CD4-positive, alpha-beta T cell treated with Interleukin-4 for 4 hours (primary cell): ENCODE results near the gene FBXO28.

ENCODE experiments used
- DNase-seq: peaks from one replicate; pipeline ENCODE4 v3.0.0-alpha.2; 2020

FBXO28 gene

DNA sequence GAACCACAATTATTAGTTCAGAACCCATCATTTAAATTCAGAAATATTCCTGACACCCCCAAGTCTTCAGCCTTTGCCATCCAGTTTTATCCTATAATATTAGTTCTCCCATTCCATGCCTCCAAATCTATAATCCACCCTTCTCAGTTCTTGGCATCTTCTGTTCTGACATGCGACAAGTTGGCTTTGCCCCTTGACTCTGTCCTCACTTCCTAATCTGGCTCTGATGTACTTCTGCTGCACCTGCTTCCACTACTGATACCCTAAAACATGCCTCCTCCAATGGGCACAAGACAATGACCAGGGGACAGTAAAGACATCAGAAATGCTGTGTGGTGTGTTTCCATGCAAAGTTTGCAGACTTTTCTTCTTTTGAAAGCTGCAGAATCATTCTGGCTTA lies 17.1 kb upstream of the FBXO28 start:
- DNase-seq: no peak

DNA sequence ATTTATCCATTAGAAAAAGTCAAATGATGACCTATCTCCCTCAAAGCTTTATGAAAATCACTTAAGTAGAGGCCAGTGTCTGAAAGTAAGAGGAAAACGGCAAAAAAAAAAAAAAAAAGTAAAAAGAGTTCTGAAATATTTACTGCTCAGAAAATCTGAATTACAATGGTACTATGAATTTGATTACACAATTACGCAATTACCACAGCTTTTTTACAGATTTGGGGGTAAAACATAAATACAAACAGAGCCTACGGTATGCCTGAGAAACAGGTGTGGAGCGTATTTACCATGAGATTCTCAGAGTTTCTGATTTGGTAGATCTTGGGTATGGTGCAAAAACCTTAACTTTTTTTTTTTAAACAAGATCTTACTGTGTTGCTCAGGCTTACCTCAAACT lies 15.9 kb upstream of the FBXO28 start:
- no peak for DNase-seq

DNA sequence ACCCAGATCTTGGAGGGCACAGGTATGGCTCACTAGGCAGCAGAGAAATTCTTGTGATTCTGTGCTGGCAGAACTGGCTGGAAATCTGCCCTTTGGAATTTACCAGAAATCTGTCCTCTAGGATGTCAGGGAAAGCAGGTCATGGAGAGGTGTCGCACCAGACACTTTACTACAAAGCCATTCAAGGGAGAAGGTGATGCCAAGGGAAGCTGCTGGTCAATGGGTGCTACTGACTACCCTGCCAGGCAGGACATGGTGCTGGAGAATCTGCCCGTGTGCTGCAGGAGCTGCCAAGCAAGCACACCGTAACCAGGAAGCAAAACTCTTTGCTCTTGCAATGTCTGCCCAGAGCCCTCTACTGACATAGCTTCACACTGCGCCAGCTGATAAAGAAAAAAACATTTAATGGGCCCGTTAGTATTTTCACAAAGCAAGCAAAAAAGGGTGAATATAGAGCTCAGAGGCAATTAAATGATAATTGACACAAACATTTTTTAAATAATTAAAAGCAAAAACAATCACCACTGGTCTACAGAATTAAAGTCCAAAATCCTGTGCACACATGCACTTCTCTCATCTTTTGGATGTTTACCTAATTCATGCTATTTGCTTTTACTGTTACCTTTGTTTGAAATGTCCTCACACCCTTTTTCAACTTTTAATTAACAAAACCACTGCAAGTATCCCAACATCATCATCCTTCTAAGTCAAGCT lies 7.2 kb upstream of the FBXO28 start:
- DNase-seq: no peak

DNA sequence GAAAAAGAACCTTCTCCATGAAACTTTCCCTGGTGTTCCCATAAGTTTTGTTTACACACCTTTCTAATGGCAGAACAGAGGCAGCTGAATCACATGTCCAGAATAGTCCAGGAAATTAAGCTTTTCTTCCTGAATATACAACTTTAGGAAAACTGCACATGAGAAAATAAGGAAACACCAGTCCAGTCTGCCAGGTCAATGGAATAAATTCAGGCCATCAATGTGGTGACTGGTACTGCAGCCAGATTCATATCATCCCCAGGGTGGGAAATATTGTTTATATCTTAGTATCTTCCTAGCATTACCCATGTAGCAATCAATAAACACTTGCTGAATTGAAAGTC lies 6.7 kb upstream of the FBXO28 start:
- no peak for DNase-seq

DNA sequence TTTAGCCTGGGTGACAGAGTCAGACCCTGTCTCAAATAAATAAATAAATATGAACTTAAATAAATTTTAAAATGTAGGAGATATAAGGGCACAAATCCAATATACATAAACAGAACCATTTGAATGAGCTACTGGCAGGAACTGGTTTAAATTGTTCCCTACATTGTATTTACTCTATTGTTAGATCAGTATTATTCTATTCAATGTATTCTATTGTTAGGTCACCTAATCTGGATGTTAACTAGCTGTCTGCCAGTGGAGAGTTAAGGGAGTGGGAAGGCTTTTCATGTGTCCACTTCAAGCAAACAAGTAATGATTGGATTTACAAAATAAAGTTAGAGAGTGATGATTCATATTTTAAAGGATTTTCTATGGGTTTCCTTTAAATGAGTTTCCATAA lies 4.9 kb upstream of the FBXO28 start:
- DNase-seq: no peak

DNA sequence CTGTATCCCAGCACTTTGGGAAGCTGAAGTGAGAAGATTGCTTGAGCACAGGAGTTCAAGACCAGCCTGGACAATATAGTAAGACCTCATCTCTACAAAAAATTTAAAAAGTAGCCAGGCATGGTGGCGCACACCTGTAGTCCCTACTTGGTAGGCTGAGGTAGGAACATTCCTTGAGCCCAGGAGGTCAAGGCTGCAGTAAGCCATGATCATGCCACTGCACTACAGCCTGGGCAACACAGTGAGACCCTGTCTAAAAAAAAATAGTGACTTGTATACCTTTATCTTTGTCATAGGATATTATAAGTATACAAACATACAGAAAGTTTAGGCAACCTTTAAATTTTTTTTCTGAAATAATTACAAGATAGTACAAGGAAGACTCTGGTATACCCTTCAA lies 3.9 kb upstream of the FBXO28 start:
- no peak for DNase-seq

DNA sequence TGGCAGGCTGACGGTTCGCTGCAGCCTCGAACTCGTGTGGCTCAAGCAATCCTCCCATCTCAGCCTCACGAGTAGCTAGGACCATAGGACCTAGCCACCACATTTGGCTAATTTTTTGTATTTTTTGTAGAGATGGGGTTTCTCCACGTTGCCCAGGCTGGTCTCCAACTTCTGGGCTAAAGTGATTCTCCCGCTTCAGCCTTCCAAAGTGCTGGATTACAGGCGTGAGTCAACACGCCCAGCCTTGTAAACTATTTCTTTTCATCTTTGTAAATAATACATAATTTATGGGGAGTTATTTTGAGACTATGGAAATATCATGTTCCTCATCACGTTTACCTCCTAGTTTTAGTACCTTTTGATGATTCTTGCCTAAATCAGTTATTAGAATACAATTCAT lies 906 bp upstream of the FBXO28 start:
- no peak for DNase-seq

DNA sequence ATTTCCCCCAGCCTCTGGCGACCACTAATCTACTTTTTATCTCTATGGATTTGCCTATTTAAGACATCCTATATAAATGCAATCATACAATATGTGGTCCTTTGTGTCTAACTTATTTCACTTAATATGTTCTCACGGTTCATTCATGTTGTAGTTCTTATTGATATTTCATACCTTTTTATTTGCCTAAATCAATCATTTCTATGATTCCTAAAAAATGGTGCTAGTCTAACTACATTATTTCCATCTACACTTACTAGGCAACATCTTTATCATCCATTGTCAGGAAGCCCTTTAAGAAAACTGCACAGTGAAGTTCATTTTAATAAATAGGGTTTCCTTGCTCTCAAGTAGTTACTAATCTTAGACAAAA lies 380 bp upstream of the FBXO28 start:
- DNase-seq: no peak

DNA sequence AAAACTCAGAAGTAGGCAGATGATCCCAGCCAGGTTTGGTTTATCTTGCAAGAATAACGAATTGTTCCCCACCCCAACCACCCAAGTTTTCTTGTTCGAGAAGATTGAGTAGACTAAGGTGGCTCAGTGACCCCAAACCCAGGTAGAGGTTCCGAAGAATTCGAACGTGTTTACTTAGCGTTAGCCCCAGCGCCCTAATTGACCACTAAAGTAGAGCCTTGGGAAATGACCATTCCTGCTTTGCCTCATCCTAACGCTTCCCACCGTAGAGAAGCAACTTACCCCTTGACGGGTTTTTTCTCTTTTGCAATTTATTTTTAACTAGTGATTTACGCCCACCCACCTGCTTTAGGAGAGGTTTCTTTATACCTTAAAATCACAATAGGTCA lies 870 bp downstream of the FBXO28 start:
- DNase-seq: no peak

DNA sequence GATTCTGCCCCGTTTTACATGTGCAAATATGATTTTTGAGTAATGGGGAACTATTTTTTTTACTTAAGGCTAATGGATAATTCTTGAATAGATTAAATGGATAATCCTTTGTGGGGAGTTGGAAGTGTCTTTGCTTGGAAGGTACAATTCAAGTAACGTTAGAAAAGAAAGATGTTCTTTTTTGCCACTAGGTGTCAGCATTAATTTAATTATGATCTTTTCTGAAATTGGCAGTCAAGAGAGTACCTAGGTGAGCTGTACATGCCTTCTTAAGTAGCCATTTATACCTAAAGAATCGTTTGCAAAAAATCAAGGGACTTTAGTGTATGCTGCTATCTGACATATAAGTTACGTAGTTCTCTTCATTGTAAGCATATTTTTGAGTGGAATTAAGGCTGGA lies 2.2 kb downstream of the FBXO28 start:
- DNase-seq: peak; percentile 69

DNA sequence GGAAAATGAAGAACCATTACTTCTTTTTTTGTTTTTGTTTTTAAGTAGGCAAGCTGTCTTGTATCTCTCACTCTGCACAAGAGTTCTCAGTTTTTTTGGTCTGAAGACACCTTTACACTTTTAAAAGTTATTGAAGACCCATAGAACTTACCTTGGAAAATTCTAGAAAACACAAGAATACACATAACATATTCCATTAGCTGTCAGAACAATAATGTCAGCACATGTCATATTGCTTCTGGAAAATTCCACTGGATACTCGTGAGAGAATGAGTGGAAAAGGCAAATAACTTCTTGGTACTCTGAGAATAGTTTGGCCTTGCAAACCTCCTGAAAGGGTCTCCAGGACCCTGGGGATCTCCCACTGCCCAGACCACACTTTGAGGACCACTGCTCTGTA lies 4.8 kb downstream of the FBXO28 start:
- no peak for DNase-seq

DNA sequence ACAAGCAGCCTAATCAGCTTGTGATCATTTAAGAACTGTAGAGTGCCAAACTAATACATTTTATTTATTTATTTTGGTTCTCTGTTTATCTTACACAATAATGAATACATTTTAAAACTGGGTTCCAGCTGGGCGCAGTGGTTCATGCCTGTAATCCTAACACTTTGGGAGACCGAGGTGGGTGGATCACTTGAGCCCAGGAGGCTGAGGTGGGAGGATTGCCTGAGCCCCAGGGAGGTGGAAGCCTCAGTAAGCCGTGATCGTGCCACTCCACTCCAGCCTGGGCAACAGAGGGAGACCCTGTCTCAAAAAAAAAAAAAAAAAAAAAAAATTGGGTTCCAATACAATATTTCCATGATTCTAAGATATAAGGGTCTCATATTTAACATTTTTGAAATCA lies 9.2 kb downstream of the FBXO28 start:
- DNase-seq: no peak

DNA sequence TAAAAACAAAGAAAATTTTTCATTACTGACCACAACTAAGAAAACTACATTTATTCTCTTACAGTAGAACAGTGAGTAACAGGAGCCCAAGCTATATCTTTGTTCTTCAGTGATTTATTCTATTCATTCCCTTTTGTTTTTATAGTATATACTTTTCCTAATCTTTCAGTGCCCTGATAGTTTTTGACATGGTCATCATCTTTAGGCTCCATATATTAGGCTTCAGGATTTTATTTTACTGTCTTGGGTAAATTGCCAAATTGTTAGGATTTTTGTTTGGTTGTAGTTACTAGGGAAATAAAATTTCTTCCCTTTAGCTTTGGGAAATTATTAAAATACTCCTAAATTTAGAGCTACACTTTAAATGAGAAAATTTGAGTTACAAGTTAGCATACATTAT lies 10.3 kb downstream of the FBXO28 start:
- DNase-seq: no peak

DNA sequence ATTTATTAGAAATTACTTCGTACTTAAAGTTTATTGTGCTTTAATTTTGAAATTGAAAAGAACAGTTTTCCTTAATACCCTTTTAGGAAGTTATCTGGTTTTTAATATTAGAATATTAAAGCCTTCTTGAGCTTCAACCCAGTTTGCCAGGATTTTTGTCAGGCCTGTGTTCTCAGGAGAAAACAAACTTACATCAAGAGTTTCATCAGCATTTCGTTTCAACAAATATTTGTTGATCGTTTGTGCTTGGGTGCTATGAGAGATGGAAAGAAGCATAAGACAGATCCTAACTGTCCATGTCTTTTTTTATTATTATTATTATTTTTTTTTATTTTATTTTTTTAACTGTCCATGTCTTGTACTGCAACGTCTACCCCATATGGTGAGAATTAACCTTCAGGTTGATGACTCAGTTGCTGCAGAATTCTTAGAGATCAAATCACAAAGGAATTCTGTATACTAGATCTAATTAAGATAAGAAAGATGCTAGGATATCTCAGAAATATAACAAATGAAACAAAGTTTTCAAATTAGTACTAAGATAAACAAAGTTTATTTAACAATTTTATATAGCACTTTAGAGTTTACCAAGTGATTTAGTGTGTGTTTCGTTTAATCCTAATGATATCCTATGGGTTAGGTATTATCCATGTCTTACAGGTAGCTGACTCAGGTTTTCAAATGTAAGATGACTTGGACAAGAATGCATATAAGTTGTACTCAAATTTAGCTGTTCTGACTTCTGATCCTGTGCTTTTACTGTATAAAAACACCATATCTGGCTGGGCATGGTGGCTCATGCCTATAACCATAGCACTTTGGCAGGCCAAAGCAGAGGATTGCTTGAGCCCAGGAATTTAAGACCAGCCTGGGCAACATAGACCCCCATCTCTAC lies 14.3 kb downstream of the FBXO28 start:
- no peak for DNase-seq

DNA sequence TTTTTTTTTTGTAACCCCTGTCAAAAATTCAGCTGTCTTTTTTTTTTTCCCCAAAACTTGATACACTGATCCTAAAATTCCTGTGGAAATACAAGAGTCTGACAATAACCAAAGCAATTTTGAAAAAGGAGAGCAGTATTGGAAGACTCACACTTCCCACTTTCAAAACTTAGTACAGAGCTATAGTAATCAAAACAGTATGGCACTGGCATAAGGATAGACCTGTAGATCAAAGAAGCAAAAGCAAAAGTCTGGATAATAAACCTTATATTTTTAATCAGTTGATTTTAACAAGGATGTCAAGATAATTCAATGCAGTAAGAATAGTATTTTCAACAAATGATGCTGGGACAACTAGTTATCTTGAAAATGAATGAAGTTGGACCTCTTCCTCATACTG lies 17.3 kb downstream of the FBXO28 start:
- no peak for DNase-seq

DNA sequence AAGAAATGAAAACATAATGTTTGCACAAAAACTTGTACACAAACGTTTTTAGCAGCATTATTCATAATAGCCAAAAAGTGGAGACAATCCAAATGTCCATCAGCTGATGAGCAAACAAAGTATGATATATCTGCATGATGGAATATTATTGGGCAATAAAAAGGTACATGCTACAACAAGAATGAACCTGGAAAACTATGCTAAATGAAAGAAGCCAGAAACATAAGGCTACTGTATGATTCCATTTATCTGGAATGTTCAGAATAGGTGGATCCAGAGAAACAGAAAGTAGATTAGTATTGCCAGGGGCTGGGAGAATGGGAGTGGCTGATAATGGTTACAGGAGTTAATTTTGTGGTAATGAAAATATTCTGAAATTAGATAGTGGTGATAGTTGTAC lies 19.0 kb downstream of the FBXO28 start:
- no peak for DNase-seq

DNA sequence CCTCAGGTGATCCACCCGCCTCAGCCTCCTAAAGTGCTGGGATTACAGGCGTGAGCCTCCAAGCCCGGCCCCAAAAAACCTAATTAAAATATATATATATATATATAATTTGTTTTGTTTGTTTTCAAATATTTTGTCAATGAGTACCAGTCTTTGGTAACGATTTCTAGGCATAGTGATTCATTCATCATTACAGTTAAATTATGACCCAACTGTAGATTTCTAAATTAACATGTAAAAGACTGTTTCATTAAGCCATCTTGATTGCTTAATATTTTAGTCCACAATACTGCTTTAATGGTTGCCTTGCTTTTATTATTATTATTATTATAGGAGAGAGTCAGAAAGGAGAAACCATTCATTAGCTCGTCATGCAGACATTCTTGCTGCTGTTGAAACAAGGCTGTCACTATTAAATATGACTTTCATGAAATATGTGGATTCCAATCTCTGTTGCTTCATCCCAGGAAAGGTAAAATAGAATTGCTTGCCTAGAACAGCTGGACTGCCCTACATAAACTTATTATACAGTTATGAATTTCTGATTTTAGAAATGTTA lies 19.9 kb downstream of the FBXO28 start:
- DNase-seq: no peak

DNA sequence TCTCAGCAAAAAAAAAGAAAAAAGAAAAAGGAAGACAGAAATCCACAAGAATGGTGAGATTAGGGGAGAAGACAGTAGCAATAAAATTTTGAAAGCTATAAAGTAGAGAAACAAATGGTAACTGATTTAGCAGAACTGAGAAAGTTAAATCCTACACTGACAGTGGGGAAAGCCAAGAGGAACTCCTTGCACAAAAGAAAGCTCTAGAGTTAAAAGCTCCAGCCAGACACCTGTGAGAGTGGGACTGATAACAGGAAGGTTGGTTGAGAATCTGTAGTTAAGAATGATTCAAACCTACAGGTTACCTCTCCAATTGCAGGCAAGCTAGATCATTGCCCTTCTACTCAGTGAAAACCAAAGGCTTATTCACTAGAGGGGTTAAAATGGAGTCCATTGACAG lies 23.6 kb downstream of the FBXO28 start:
- no peak for DNase-seq

DNA sequence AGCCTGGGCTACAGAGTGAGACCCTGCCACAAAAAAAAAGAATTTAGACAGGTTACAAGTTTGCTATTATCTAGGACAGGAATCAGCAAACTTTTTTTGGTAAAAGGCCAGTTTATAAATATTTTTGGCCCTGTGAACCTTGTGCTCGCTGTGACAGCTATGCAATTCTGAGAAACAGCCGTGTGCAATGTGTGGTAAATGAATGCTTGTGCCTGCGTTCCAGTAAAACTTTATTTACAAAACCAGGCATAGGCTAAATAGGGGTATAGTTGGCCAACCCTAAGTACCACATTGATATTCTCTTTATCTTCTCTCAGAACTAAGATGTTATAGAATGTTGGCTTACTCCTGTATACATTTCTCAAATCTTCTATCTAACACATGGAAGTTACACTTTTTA lies 24.3 kb downstream of the FBXO28 start:
- DNase-seq: no peak

DNA sequence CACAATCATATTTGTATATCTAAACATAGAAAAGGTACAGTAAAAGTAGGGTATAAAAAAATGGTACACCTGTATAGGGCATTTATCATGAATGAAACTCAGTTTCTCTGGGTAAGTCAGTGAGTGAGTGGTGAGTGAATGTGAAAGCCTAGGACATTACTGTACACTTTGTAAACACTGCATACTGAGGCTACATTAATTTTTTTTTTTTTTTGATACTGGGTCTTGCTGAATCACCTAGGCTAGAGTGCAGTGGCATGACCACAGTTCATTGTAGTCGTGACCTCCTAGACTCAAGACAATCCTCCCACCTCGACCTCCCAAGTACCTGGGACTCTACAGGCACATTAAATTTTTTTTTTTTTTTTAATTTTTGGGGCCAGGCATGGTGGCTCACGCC lies 27.8 kb downstream of the FBXO28 start:
- no peak for DNase-seq

DNA sequence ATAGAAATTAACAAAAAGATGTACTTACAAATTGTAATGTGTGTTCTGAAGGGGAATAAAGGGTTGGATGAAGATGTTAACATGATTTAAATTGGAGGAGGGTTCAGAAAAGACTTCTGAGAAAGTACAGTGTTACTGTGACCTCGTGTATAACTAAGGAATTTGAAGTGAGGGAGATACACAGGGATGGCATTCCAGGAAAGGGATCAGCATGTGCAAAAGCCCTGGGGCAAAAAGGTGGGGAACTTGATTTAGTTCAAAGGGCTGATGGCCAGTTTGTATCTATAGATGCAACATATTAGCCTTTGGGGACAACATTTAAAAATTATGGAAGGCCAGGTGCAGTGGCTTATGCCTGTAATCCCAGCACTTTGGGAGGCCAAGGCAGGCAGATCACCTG lies 35.8 kb downstream of the FBXO28 start:
- DNase-seq: no peak

DNA sequence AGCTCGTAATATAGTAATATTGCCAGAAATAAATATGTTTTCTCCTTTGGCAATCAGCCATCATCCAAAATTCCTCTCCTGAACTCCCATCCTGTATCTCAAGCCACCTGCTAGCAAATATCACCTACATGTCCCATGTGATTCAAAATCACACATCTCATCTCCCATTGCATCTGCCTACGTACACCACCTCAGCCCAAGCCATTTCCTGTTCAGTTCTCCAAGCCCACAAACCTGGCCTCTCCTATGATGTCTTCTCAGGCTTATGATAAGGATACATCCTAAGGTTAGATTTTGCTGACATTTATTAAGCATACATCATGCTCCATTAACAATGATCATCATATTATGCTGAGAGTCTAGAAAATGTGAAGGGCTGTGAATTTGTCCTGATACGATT lies 37.2 kb downstream of the FBXO28 start:
- DNase-seq: no peak

DNA sequence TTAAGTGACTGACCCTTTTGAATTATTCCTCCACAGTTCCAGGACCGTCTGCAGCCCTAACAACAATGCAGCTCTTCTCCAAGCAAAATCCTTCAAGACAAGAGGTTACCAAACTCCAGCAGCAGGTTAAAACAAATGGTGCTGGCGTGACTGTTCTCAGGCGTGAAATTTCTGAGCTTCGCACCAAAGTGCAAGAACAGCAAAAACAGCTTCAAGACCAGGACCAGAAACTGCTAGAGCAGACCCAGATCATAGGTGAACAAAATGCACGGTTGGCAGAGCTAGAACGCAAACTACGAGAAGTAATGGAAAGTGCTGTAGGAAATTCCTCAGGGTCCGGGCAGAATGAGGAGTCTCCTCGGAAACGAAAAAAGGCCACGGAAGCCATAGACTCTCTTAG lies 43.4 kb downstream of the FBXO28 start:
- DNase-seq: no peak

DNA sequence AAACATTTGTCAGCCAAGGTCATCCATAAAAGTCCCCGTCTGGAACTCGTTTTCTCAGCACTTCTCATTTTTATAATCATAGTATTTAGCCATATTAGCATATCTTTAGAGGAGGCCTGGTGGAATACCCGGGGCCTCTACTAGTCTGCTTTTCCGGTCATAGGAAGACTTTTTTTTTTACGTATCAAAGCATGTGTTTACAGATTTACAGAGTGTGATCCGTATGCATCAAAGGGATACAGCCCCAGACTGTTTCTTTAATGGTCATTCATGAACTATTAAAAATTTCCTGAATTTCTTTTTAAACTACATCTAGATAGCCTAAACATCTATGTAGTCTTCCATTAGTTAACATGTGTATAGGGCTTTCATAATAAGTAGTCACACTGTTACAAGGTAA lies 45.6 kb downstream of the FBXO28 start:
- no peak for DNase-seq
